Measurements from ENCODE around the gene TMPRSS7.

Gene TMPRSS7

DNA sequence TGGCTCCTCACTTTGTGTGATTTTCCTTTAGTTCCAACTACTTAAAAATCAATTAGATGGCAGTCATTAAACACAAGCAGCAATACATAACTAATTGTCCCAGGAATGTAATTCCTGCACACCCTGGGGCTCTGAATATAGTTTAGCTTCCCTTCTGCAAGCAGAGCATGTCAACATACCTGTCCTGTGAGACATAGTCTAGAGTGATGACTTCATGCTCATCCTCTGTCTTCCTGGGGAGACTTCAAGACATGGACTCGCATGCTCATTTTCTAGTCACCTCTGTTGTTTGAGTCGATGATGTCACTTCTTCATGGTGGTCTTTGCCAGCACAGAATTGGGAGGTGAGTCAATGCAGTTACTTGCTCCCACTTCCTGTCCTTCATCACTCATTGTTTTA is 67.4 kb downstream of the TMPRSS7 start:
- DNase-seq (ENCODE audit: low spot score), result no peak

DNA sequence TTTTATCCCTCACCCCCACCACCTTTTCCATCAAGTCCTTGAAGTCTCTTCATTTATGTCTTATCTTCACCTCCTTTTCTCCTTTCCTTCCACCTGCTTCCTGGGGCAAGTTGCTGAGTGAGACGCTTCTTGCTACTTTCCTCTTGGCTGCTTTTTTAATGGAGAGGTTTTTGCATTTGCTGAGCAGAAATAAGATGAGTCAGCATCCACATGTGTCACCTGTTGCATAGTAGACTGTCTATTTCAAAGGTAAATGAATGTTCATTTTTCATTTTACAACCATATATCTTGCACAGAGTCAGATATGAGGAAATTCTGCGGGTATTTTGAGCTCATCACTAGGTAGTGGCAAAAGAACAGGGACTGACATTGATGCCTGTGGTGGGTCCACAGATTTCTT is 70.2 kb downstream of the TMPRSS7 start:
- DNase-seq (ENCODE audit: low spot score), result no peak

DNA sequence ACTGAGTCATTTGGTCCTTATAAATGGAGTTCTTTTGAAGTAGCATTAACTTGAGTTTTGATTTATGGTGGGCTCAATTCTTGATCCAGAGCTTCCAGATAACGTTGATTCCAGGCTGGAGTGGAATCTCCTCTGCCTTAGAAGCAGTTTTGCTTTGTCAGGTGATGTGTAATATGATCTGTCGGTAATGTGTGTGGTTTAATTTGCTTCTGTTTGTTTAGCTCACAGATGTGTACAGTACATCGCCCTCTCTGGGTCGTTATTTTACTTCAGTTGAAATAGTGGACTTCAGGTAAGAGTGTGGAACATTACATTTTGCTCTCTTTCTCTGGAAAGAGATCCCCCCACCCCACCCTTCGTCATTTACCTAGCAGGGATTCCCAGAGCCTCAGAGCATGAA is 74.8 kb downstream of the TMPRSS7 start:
- DNase-seq (ENCODE audit: low spot score), result no peak

DNA sequence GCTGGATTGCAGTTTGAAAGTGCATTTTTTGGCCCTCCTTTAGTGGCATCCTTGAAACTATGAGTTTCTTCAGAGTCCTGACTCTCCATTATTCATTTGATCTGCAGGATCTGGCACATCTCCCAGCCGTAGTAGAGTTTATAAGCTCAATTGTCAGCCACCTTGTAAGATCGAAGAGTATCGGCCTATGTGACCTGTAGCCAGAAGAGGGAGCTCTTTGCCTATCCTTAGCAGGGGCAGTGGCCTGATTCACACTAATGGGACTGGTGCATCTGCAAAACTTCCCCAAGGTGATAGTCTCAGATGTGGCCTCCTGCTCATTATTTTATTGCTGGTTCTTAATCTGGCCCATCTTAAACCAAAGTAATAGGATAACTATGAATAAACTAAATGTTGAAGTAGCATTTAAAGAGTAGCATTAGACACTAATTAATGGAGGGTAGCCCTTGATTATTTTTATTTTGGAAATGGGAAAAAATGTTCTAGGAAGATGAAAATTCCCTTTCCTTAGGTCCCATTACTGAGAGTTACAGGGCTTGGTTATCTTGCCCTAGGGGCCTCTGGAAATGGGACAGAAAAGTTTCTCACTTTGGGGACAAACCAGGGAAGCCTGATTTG is 77.4 kb downstream of the TMPRSS7 start:
- DNase-seq (ENCODE audit: low spot score), result peak; percentile 74

DNA sequence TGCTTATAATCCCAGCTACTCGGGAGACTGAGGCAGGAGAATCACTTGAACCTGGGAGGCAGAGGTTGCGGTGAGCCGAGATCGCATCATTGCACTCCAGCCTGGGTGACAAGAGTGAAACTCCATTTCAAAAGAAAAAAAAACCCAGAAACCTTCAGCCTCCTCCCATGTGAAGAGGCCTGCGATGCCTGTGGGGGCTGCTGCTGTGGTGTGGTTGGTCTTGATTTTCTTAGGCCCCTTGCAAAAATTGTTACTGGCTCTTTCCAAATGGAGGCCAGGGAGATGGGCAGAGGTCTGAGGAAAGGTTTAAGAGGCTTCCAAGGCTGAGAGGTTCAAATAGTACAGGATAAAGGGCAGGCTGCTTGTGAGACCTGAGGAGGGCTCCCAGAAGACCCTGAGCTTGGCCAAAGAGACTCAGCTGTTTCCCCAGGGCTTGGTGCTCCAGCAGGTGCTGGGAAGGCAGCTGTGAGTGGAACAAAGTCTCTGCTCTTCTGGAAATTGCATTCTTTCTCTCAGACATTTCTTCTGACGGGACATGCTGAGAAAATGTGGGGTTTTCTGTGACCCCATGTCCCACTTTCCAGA is 80.1 kb downstream of the TMPRSS7 start:
- no peak for DNase-seq (ENCODE audit: low spot score)

DNA sequence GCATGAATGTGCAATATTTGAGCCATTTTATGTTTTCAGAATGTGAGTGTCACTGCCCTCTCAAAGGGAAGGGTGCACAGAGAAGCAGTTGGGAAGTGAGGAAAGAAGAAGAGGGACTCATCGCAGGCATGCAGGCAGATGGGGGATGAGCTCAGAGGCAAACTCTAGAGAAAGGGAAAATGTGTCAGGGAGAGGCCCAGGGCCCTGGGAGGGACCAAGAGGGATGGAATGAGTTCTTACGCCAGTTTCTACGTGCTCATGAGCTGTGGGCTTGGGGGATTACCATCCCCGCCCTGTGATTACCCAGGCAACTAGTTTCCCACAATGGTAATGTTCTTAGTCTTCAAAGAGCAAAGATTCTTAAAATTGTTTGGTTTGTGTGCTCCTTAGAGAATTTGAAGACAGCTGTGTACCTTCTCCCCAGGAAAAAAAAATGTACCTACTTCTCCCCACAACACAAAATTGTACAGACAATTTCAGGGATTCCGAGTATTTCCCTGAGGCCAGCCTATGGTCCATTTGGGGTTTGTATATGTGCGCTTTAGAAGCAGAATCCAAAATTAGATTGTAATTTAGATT is 80.7 kb downstream of the TMPRSS7 start:
- no peak for DNase-seq (ENCODE audit: low spot score)

DNA sequence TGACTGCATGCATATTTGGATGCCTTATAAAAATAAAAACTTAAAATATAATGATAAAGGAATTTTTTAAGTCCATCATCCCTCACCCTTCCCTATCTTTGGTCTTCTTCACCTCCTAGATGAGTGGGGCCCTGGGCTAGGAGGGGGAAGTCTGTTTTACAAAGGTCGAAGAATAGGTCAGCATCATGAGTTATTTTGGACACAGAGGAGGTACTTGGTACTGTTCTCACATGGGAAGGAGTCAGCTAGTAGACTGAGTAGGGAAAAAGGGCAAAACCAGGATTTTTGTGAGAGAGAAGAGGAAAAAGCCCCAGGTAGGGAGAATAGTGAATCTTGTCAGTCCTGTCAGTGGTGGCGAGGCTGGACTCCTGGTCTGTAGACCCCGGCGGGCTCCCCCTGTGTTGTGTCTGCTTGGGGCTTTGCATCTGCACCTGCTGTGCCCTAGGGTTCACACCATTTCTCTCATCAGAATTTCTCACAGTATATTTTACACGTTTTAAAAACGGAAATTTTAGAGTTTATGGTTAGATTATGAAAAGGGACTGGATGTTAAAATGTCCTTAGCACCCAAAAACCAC is 81.4 kb downstream of the TMPRSS7 start:
- no peak for DNase-seq (ENCODE audit: low spot score)

DNA sequence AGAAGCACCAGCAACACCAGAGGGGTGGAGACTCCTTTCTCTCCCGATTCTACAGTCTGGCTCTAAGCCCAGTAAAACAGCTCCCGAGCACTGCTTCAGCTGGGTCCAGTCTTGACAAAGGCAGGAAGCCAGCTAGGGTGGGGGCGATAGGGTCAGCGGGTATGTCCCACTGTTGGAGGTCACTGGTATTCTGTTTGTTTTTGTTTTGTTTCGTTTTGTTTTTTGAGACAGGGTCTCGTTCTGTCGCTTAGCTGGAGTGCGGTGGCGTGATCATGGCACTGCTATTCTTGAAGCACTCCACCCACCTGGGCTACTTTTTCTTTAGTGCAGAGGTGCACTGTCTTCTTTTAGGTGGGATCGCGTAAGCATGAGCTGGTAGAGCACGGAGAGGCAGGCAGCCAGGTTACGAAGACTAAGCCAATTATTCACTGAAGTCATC is 82.2 kb downstream of the TMPRSS7 start:
- DNase-seq (ENCODE audit: low spot score), result no peak

DNA sequence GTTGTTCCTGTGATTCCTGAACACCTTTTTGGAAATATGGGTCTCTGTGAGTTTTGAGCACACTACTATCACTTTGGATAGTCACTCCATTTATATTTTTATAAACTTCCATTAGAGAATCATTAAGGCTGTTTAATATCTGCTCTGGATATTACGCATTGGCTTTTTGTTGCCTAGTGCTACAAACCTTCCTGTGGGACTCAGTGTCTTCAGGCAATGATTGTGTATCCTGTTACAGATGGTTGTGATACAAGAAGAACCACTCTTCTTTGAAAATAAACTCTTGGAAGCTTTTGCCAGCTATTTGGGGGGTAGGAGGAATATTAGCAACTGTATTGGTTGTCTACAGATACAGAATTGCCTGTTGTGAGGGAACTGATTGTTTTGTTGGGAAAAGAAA is 82.9 kb downstream of the TMPRSS7 start:
- DNase-seq (ENCODE audit: low spot score), result no peak

DNA sequence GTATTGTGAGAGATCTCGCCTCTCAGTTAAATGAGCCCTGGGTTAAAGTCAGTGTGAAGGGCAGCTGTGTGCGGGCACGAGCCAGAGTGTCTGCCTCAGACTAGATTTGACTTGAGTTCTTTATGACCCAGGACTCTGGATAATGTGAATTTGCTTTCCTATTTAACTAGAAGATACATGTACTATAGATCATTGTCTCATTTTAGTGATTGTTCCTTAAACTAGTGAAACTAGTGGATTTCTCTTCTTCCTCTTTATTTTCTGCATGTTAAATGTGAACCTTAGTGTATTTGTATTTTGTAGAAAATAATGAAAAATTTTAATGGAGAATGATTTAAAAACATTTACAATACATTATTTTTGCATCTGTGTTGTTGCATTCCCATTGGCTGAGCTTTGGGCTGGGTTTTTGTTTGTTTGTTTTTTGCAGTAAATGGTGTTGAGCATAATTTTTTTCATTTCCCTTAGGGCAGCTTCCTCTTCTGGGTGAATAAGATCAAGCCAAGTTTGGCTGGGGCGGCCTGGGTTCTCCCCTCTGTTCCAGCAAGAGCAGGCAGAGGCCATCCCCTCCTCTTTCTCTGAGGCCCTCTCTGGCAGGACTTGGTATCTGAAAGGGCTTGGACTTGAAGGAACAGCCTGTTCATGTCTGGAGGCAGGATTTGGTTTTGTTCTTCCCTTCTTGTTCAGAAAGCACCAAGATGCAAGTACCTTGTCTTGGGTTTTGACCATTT is 83.5 kb downstream of the TMPRSS7 start:
- DNase-seq (ENCODE audit: low spot score), result no peak

DNA sequence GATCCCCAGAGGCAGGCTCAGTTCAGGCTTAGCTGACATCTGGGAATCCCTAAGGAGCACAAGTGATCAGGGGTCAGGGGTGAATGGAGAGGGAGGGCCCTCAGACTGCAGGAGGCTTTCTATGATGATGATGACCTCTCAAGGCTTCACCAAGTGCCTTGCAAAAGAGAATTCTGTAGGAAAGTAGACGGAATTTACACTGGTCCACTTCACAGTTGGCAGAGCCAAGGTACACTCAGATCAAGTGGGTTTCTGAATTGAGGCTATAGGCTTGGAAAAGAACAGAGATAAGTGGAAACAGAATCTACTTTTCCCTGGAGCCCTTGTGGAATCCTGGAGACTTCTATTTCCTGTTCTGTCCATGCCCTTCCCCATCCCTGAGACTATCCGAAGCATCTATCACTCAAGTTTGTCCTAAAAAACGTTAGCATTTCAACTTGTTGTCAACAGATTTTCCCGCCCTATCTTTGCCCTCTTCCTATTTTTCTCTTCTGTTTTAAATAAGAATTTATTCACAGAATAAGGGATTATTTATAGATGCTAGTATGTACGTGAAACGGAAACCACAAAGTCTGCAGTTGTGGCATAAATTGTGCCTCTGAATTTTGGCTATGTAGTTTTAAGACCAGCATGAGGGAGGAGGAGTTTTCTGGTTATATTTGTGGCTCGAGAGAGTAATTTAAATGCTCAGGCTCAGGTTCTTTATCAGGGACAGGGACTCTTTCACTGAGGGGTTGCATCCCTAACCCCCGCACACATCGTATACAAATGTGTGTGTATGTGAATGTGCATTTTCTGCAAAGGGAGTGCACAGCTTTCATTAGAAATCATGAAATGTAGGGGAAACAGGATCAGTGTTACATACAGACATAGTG is 85.7 kb downstream of the TMPRSS7 start:
- no peak for DNase-seq (ENCODE audit: low spot score)

DNA sequence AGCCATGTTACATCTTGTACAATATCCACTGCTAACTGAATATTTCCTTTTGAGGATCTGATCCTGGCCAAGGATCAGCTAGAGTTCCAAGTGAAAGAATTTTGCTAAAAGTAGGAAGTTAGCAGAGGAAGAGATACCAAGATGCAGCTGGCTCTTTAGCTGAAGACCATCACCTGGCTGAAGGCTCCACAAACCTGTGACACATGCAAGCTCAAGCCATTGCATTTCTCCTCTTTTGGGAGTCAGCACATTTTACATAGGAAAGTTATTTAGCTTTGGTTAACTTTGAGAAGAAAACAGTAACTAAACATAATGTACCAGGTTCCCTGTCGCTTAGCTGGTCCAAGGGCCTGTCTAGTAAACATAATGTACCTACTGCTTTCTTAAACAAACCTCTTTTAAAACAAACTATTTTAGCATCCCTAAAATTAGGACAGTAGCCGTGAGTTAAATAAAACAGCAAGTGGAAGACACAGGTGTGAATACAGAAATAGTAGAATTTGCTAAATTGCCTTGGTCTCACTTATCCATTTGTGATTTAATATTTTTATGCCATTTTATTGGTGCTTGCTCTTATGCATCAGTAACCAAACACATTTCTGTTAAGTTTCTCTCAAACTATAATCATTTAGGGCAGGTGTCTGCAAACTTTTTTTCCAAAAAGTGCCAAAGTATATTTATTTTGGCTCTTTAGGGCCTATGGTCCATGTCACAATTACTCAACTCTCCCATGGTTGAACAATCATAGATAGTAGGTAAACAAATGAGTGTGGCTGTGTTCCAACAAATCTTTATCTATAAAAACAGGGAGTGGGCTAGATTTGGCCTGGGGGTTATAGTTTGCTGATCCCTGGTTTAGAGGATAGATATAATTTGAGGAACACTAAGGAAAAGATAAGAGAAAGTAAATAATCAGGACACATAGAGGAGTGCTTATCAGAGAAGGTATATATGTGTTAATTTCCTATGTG is 87.3 kb downstream of the TMPRSS7 start:
- no peak for DNase-seq (ENCODE audit: low spot score)

DNA sequence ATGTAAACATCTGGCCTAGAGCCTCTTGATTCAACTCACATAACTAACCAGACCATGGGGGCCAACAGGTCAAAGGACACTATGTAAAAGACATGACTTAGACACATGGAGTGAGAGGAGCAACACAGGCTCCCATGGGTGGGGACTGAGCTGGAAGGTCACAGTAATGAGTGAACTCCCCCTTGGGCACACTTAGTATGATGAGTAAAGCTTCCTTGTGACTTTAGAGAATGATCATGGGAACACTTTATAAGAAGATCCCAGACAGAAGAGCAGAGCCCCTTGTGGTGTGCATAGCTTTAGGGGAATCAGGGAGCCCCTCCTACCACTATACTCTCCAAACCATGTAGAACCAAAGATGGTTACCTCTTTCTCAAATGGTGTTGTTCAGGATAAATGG is 88.3 kb downstream of the TMPRSS7 start:
- DNase-seq (ENCODE audit: low spot score), result no peak

DNA sequence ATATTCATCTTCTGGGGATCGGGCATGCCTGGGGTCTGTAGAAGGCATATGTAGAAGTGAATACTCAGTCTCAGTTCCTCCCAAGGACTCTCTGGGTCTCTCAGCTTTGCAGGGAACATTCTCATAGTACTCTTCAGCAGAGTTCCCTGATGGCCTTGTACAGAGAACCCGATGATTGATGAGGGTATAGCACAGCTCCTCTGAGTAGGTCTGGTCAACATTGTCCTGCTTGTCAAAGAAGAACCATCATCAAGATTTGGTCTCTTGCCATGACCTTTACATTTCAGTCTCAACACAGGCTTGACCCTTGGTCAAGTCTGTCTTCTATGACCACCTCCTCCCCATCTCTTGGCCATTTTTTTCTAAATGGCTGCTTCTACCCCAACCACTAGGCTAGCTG is 89.0 kb downstream of the TMPRSS7 start:
- DNase-seq (ENCODE audit: low spot score), result no peak

DNA sequence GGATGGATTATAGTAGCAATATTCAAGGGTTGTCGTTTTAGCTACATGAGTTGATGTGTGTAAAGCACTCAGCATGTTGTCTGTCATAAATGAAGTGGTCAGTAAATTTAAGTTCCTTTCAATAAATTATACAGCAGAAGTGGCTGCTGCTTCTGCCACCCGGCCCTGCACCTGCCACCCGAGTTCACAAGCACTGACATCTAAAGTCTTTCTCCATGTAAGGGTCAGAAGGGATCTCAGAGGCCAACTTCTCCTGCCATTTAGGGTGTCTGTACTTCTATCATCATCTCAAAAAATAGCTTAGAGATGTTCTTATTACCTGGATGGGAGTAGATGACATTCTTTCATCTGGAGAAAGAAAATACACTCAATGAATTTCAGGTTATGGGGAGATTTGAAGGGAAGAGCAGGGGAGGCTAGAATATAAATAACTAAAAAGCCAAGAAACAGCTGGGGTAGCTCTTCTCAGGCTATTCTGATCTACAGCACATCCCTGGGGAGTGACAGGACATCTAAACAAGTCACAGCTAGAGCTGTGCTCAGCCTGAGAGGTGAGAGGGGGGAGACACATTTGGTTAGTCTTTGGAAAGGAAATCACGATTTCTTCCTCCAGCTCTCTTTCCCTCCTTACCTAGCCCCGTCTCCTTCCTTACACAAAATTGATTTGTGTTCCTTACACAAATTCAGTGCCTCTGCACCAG is 90.5 kb downstream of the TMPRSS7 start:
- no peak for DNase-seq (ENCODE audit: low spot score)

DNA sequence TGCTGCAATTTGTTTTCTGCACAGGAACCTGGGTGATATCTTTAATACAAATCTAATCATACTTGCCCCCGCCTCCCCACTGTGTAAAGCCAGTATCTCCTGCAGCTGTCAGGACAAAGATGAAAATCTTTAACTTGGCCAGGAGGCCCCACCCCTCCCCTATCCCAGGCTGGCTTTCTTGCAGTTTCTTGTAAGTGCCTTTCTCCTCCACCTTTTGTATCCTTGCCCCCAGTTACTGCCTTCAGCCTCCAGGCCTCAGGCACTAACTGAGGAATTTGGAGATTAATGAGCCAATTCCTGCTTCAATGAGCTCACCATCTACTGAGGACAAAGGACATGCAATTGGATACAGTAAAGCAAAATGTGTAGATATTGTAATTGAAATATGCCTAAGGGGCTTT is 92.0 kb downstream of the TMPRSS7 start:
- no peak for DNase-seq (ENCODE audit: low spot score)

DNA sequence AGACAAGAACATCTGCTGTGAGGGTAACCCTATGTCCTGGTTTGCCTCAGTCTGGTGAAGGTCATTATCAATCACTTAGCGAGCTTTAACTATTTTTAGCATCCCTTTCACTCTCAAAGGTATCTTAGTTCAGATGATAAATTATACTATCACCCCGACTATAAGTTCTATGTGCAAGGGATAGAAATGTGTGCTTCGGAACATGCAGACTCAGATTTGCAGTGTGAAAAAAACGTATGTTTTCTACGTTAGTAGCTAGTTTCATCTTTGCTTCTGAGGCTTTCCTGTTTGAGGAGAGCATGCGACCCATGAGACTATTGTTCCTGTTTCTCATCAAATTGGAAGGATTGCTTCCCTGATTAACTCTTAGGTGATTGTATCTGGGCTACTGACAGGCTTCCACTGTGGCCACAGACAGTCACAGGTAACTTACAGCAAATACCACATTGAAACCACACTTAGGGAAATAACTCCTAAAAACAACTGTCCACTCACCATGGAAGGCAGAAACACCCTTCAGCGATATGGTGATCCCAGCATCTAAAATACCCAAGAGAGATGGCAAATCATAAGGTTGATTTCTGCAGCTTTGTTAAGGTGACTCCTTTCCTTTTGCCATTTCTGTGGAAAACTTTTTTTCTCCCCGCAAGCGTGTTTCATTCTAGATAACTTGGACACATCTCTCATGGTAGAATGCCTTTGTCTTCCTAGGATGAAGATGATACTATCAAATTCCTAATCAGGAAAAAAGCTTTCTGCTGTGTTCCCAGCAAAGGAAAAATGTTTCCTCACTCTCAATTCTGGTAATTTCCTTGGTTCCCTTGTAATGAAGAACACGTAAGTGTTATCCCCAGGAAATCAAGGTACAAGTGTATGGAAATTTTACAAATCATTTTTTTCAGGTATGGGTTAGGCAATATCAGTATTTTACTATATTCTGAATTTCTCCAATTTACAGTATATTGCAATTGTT is 93.3 kb downstream of the TMPRSS7 start:
- no peak for DNase-seq (ENCODE audit: low spot score)

DNA sequence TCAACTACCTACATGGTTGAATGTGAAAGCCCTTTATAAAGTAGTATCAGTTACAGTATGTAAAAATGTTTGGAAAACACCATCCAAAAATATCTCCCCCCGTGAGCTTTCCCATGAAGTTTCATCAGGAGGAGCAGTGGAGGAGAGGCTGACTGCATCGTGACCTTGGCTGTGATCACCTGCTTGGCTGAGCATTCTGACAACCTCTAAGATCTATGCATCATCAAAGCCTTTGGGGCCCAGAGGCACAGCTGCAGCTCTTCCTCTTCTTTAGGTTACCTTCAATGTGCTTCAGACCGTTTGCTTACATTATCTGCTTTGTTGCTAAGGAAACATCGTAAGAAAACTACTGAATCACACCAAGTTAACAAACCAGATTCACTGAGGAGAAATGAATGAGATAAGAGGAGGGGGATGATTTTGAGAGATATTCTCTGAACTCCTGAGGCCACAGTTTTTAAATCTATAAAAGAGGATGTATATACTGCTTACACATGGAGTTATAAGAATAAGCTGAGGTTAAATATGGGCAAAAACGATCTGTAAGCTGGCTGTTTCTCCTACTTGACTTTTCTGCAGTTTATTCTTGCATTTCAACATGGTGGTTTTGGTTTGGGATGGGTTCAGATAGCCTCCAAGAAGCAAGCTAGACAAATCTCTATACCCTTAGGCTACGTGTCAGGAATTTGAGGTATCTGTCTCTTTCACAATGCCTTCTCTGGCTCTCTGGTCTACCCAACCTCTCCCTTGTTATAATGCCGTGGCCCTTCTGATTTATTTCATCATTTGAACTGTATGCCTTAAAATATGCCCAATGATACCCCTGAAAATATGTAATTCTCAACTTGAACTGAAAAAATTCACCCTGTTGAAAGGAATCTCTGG is 94.5 kb downstream of the TMPRSS7 start:
- DNase-seq (ENCODE audit: low spot score), result no peak
